A549 (cell line): ENCODE data around the gene PLCB4.

Source experiments
- CBX8 ChIP-seq: fragments of 200-600 bp; sonication (generic); IDR thresholded peaks from 2 replicates; pipeline ENCODE4 v1.6.1; 2016
- CEBPB ChIP-seq, 2 experiments: fragments of >200 bp in 1 of 2; sonication (Bioruptor Twin) in 1 of 2; formaldehyde crosslinking in 1 of 2; IDR thresholded peaks; 2 replicates each; pipeline ENCODE4 v1.6.1; 2012 to 2016
- JUN ChIP-seq, 2 experiments: fragments of >200 bp; sonication (Bioruptor Twin); formaldehyde crosslinking; IDR thresholded peaks; 2 replicates in 1 of 2; 3 replicates in 1 of 2; pipeline ENCODE4 v1.6.1; 2016 to 2017
- KDM1A ChIP-seq: fragments of 200-600 bp; sonication (generic); IDR thresholded peaks from 2 replicates; pipeline ENCODE4 v1.6.1; 2016; ENCODE audit warnings: low read depth, mild to moderate bottlenecking
- MAFK ChIP-seq: fragments of 450-650 bp; IDR thresholded peaks from 2 replicates; pipeline ENCODE4 v1.6.1; 2014; ENCODE audit not compliant: partially characterized antibody
- MAZ ChIP-seq: fragments of 150-350 bp; IDR thresholded peaks from 2 replicates; pipeline ENCODE4 v1.6.1; 2014; ENCODE audit warnings: antibody characterized with exemption, low read depth, low read length, borderline replicate concordance
- POLR2A ChIP-seq: IDR thresholded peaks from 2 replicates; pipeline ENCODE4 v1.6.1; 2012; ENCODE audit warnings: mild to moderate bottlenecking, low read length
- RAD21 ChIP-seq, 2 experiments: fragments of >200 bp in 1 of 2; sonication (Bioruptor Twin) in 1 of 2; formaldehyde crosslinking in 1 of 2; IDR thresholded peaks in 1 of 2; conservative IDR thresholded peaks in 1 of 2; 2 replicates in 1 of 2; 3 replicates in 1 of 2; pipeline ENCODE4 v1.6.1; 2012 to 2018; ENCODE audit warnings: inconsistent platforms in 1 of 2
- RFX5 ChIP-seq: fragments of 450-650 bp; IDR thresholded peaks from 2 replicates; pipeline ENCODE4 v1.7.1; 2014; ENCODE audit warnings: antibody characterized with exemption, mild to moderate bottlenecking, moderate library complexity
- SMC3 ChIP-seq: fragments of >200 bp; sonication (Bioruptor Twin); formaldehyde crosslinking; IDR thresholded peaks from 3 replicates; pipeline ENCODE4 v1.6.1; 2018; ENCODE audit warnings: inconsistent platforms
- TF ChIP-seq, protein P1 (sequence below): fragments of >200 bp; sonication (Bioruptor Twin); formaldehyde crosslinking; IDR thresholded peaks from 3 replicates; pipeline ENCODE4 v1.5.1; 2016

DNA sequence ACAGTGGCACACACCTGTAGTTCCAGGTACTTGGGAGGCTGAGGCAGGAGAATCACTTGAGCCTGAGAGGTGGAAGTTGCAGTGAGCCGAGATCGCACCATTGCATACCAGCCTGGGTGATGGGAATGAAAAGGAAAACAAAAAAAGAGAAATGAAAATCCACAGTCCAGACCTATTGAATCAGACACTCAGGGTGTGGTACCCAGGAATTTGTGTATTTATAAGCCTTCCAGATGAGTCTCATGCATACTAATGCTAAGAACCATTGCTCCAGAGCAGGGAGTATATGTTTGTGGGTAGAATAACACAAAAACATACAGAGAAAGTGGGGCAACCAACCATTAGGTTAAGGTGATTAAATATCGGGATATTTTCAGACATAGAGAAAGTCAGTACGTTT is 36.1 kb upstream of the PLCB4 start:
- TF ChIP-seq CEBPB (IDR thresholded peaks at IDR 0.05) (no peak), SMC3 (no peak), CBX8 (no peak), JUN (IDR thresholded peaks at IDR 0.05) (no peak), MAZ (no peak), POLR2A (no peak), MAFK (no peak), RFX5 (no peak), RAD21 (conservative IDR thresholded peaks at IDR 0.05 in 1 of 2, IDR thresholded peaks at IDR 0.05 in 1 of 2) (no peak), KDM1A (no peak)
- TF ChIP-seq, protein P1, sequence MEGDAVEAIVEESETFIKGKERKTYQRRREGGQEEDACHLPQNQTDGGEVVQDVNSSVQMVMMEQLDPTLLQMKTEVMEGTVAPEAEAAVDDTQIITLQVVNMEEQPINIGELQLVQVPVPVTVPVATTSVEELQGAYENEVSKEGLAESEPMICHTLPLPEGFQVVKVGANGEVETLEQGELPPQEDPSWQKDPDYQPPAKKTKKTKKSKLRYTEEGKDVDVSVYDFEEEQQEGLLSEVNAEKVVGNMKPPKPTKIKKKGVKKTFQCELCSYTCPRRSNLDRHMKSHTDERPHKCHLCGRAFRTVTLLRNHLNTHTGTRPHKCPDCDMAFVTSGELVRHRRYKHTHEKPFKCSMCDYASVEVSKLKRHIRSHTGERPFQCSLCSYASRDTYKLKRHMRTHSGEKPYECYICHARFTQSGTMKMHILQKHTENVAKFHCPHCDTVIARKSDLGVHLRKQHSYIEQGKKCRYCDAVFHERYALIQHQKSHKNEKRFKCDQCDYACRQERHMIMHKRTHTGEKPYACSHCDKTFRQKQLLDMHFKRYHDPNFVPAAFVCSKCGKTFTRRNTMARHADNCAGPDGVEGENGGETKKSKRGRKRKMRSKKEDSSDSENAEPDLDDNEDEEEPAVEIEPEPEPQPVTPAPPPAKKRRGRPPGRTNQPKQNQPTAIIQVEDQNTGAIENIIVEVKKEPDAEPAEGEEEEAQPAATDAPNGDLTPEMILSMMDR, result no peak
